Smooth muscle cell (in vitro differentiated cells): Measurements from ENCODE around the gene PHACTR1. TPM values are rescaled to one million over a fixed set of nuclear protein-coding genes. Genes with fewer than 3 reads are reported as not detected.
A peak's percentile ranks its signal among the peaks of the same experiment; 100 is the strongest.

Experiments used
- DNase-seq: peaks from one replicate; lab custom pipeline; 2025; ENCODE audit not compliant: unreplicated experiment; lab: John Stamatoyannopoulos, UW
- H2AFZ ChIP-seq: fragments of 200-600 bp; sonication (generic); 2 replicates; pipeline ENCODE4 v1.6.0; 2016; ENCODE audit warnings: antibody characterized with exemption, low read depth, mild to moderate bottlenecking
- H3F3A ChIP-seq: fragments of 200-600 bp; sonication (generic); 2 replicates; pipeline ENCODE4 v1.6.0; 2017; ENCODE audit warnings: antibody characterized with exemption, low read depth
- H3K27ac ChIP-seq: fragments of 200-600 bp; sonication (generic); 2 replicates; pipeline ENCODE4 v1.5.1; 2016; ENCODE audit warnings: low read depth, mild to moderate bottlenecking
- H3K27me3 ChIP-seq: fragments of 200-600 bp; sonication (generic); 2 replicates; pipeline ENCODE4 v1.6.1; 2016; ENCODE audit warnings: low read depth, mild to moderate bottlenecking
- H3K36me3 ChIP-seq: fragments of 200-600 bp; sonication (generic); 2 replicates; pipeline ENCODE4 v1.5.1; 2016; ENCODE audit warnings: low read depth
- H3K4me1 ChIP-seq: fragments of 200-600 bp; sonication (generic); 2 replicates; pipeline ENCODE4 v1.5.1; 2016; ENCODE audit warnings: low read depth
- H3K4me2 ChIP-seq: fragments of 200-600 bp; sonication (generic); 2 replicates; pipeline ENCODE4 v1.6.0; 2016; ENCODE audit warnings: mild to moderate bottlenecking
- H3K4me3 ChIP-seq: fragments of 200-600 bp; sonication (generic); 2 replicates; pipeline ENCODE4 v1.5.1; 2016; ENCODE audit warnings: mild to moderate bottlenecking
- H3K79me2 ChIP-seq: fragments of 200-600 bp; sonication (generic); 2 replicates; pipeline ENCODE4 v1.6.0; 2016; ENCODE audit warnings: low read depth, mild to moderate bottlenecking
- H3K9ac ChIP-seq: fragments of 200-600 bp; sonication (generic); 2 replicates; pipeline ENCODE4 v1.6.0; 2016; ENCODE audit warnings: low read depth
- H3K9me3 ChIP-seq: fragments of 200-600 bp; sonication (generic); replicated peaks from 2 replicates; pipeline ENCODE4 v1.5.1; 2016; ENCODE audit warnings: low read depth
- H4K20me1 ChIP-seq: fragments of 200-600 bp; sonication (generic); 2 replicates; pipeline ENCODE4 v1.6.0; 2016; ENCODE audit warnings: low read depth
- WGBS: methylation state at CpG from one replicate; pipeline ENCODE4 v1.1.7; 2016; ENCODE audit warnings: low lambda C conversion rate; 5-methylcytosine and 5-hydroxymethylcytosine counted together
- polyA plus RNA-seq: library from polyadenylated mRNA; unstranded; fragments of >200 nt; fragmentation: Nextera tagmentation; extraction: Ambion mirVana; gene quantifications from 2 replicates; pipeline ENCODE4 v1.2.1, GENCODE V29; 2016
- total RNA-seq: library from RNA; depleted of rRNA; stranded (reverse); fragments of >200 nt; gene quantifications from 2 replicates; pipeline ENCODE4 v1.2.3, GENCODE V29; 2014
- TF ChIP-seq, protein P1 (sequence below): fragments of 200-600 bp; sonication (generic); IDR thresholded peaks from 2 replicates; pipeline ENCODE4 v1.5.1; 2017; ENCODE audit warnings: borderline replicate concordance, mild to moderate bottlenecking, antibody characterized with exemption; ENCODE audit not compliant: insufficient read depth, poor library complexity, severe bottlenecking

Gene PHACTR1
- total and polyA plus RNA-seq, 2 experiments from 2014 or later: 0.09 to 0.67 TPM

DNA sequence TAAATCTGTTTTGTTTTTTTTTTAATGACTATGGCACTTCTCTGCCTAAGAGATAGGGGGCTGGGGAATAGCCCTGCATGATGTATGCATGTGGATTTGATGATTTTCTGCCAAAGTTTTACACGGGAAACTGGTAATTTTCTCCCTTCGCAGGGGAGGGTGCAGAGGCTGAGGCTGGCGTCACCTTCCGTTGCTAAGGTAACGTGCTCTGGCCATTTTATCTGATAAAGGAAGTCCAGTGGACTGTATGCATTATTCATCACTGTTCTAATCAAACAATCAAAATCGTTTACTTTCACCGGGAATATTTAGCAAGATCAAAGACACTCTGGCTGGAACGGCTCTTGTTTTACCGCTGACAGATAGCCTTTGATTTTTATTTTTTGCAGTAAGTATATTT is 789 bp downstream of the PHACTR1 start:
- H3K36me3 ChIP-seq: no peaks in the 10 kb centered on the region
- H3K9me3 ChIP-seq: no peaks in the 10 kb centered on the region
- TF ChIP-seq, protein P1, sequence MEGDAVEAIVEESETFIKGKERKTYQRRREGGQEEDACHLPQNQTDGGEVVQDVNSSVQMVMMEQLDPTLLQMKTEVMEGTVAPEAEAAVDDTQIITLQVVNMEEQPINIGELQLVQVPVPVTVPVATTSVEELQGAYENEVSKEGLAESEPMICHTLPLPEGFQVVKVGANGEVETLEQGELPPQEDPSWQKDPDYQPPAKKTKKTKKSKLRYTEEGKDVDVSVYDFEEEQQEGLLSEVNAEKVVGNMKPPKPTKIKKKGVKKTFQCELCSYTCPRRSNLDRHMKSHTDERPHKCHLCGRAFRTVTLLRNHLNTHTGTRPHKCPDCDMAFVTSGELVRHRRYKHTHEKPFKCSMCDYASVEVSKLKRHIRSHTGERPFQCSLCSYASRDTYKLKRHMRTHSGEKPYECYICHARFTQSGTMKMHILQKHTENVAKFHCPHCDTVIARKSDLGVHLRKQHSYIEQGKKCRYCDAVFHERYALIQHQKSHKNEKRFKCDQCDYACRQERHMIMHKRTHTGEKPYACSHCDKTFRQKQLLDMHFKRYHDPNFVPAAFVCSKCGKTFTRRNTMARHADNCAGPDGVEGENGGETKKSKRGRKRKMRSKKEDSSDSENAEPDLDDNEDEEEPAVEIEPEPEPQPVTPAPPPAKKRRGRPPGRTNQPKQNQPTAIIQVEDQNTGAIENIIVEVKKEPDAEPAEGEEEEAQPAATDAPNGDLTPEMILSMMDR: no peak
- H2AFZ ChIP-seq: no peak overlapping the region
- no peak overlapping the region for H3K9ac ChIP-seq
- no peaks in the 10 kb centered on the region for H4K20me1 ChIP-seq
- H3K27ac ChIP-seq: no peak overlapping the region
- 88% methylated on average over 9 of the region's 9 CpGs for WGBS
- no peak overlapping the region for H3K4me3 ChIP-seq
- H3F3A ChIP-seq: no peaks in the 10 kb centered on the region
- H3K79me2 ChIP-seq: no peaks in the 10 kb centered on the region
- peaks cover 8% of the 10 kb centered on the region for H3K27me3 ChIP-seq
- no peak overlapping the region for H3K4me2 ChIP-seq
- H3K4me1 ChIP-seq: no peaks in the 10 kb centered on the region
- no peak for DNase-seq

- no peak overlapping the region for H3K9ac ChIP-seq
- H4K20me1 ChIP-seq: no peaks in the 10 kb centered on the region
- H2AFZ ChIP-seq: no peak overlapping the region
- no peaks in the 10 kb centered on the region for H3K79me2 ChIP-seq
- H3K36me3 ChIP-seq: no peaks in the 10 kb centered on the region
- no peak for DNase-seq
- no peaks in the 10 kb centered on the region for H3K9me3 ChIP-seq
- H3K27me3 ChIP-seq: peaks cover 8% of the 10 kb centered on the region
- TF ChIP-seq, protein P1: no peak
- H3K4me3 ChIP-seq: no peak overlapping the region
- peak overlapping the region; percentile 7 for H3K4me2 ChIP-seq
- no peak overlapping the region for H3K27ac ChIP-seq
- WGBS: 40% methylated on average over 9 of the region's 9 CpGs
- H3F3A ChIP-seq: no peaks in the 10 kb centered on the region
- H3K4me1 ChIP-seq: no peaks in the 10 kb centered on the region
Observed at GRCh38 chr6:12718015-12718414, 1.4 kb downstream of the PHACTR1 start.

DNA sequence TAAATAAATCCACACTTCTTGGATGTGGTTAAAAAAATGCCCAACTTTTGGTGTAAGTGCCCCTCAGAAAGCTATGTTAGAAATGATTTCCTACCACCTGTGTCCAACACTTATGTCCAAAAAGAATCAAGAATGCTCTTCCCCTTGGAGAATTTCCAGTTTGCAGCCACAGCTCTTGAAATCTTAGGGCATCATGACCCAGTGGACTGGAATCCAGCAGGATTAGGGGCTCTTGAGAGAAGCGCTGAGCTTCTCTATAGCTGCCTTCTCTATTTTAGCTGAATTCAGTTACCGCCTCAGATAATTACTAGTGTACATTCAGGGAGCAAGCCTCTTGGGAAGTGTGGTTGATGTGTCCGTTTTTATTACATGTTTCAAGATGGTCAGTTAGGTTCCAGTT is 2.5 kb downstream of the PHACTR1 start:
- no peak overlapping the region for H2AFZ ChIP-seq
- H3K27me3 ChIP-seq: peaks cover 8% of the 10 kb centered on the region
- H3K9me3 ChIP-seq: no peaks in the 10 kb centered on the region
- no peak overlapping the region for H3K27ac ChIP-seq
- H3K4me1 ChIP-seq: no peaks in the 10 kb centered on the region
- H3F3A ChIP-seq: no peaks in the 10 kb centered on the region
- H3K4me2 ChIP-seq: no peak overlapping the region
- no peak overlapping the region for H3K9ac ChIP-seq
- no peaks in the 10 kb centered on the region for H4K20me1 ChIP-seq
- DNase-seq: no peak
- TF ChIP-seq, protein P1: no peak
- 52% methylated on average over 3 of the region's 3 CpGs for WGBS
- H3K36me3 ChIP-seq: no peaks in the 10 kb centered on the region
- no peaks in the 10 kb centered on the region for H3K79me2 ChIP-seq
- no peak overlapping the region for H3K4me3 ChIP-seq

GRCh38 chr6:12720310-12720709 is 3.7 kb downstream of the PHACTR1 start:
- Histone ChIP-seq H4K20me1 (no peaks in the 10 kb centered on the region), H3K4me1 (no peaks in the 10 kb centered on the region), H3K79me2 (no peaks in the 10 kb centered on the region), H3F3A (no peaks in the 10 kb centered on the region), H3K4me3 (no peak overlapping the region), H2AFZ (no peak overlapping the region), H3K9me3 (no peaks in the 10 kb centered on the region), H3K4me2 (no peak overlapping the region), H3K27me3 (peaks cover 10% of the 10 kb centered on the region), H3K9ac (no peak overlapping the region), H3K27ac (no peak overlapping the region), H3K36me3 (no peaks in the 10 kb centered on the region)
- no peak for DNase-seq
- 63% methylated on average over 7 of the region's 7 CpGs for WGBS
- TF ChIP-seq, protein P1: no peak
